SIG-M5 treated with dmso at 0.1 percent for 504 hours (cell line): ENCODE data around the gene VEZT.
"Not testable (repeated sequence)": the region's sequence is repeated elsewhere in the genome, so short reads cannot be mapped to it uniquely, and the experiment has no call there.

Experiments used
- DNase-seq: peaks from one replicate; lab custom pipeline; 2025; ENCODE audit not compliant: unreplicated experiment; lab: John Stamatoyannopoulos, UW

The VEZT gene

DNA sequence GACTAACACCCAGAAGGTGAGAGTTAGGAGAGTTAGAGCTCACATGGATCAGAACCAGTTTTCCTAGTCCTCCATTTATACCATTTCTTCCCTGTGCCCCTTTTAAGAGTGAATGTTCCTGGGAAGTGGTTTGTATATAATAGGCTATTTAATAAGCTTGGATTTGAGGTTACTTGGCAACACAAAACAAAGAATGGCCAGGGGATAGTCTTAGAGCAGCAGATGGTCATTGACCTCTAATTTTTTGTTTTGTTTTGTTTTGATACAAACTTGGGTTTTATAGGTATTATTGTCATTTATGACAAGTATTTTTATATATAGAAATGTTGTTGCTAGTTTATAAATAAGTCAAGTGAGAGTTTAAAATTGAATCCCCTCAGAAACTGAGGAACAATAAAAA, 35.8 kb downstream of the VEZT start:
- DNase-seq: no peak

DNA sequence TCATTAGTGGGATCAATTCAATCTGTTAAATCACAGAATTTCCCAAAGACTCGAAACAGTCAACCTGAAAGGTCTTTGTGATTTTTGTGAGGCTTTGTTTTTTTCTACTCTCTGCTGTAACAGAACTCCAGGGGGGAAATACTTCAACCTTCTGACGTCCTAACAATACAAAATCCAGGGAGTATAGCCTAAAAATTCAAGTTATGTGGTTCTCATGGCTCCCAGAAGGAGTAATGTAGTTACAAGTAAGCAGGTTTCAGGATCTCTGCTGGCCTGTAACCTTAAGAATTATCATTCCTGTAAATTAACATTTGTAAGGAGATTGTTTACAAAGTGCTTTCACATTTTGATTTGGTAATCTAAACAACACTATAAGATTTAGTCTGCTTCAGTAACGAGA, 39.9 kb downstream of the VEZT start:
- no peak for DNase-seq

DNA sequence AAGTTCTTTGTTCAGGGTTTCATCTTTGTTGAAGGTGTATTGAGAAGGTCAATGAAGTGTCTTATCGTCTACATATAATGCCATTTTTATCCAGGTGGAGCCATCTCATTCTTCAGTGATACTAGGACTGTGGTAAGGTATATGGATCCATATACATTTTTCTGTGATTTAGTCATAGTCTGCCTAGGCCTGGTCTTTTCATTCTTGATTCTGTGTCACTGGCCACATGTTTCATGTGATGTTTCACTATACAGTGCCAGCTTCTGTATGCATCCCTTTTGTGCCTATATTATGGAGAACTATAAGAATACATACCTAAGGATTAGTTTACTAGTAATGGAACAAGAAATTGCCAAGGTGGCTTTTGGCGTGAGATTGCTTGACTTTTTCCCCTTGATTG, 40.5 kb downstream of the VEZT start:
- DNase-seq: no peak

DNA sequence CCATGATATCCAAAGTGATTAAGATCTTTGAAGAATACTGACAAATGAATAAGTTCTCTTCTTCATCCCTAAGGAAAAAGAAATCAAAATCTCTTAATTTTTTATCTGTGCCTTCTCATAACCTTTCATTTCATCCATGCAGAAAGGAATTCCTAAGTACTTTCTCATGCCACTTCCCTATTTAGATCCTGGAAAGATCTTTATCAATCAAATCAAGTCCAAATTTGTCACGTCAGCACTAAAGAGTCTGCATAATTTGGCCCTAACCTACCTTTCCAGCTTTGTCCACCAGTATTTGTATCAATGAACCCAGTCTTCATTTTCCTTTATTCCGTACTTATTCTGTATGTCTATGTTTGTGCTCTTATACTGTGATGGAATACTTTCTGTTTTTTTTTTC, 41.2 kb downstream of the VEZT start:
- no peak for DNase-seq

DNA sequence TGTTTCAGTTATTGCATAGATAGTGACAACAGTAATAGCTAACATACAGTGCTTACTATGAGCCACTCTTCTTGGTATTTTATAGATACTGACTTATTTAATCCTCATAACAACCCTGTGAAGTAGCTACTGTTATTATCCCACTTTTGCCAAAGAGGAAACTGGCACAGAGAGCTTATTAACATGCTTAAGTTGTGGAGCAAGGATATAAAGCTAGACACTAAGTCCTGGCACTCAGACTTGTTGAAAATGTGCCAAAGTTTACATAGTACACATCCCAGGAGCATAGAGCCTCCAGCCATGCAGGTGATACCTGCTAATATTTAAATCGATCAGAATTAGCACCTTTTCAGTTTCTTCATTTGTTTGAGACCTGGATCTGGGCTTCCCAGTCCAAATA, 41.8 kb downstream of the VEZT start:
- no peak for DNase-seq

DNA sequence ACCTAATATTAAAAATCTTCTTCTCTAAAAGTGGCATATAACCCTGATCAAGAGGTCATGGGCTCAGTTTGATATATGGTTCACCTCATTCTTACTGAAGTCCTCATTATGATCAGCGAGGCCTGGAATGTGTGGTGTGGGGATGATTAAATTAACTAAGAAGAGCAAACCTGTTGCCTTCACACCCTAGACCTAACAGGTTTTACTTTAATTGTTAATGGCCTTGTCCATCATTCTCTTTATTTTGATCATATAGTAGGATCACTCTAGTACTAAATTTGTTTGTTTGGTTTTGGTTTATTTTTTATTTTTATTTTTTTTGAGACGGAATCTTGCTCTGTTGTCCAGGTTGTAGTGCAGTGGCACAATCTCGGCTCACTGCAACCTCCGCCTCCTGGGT, 43.5 kb downstream of the VEZT start:
- no peak for DNase-seq

DNA sequence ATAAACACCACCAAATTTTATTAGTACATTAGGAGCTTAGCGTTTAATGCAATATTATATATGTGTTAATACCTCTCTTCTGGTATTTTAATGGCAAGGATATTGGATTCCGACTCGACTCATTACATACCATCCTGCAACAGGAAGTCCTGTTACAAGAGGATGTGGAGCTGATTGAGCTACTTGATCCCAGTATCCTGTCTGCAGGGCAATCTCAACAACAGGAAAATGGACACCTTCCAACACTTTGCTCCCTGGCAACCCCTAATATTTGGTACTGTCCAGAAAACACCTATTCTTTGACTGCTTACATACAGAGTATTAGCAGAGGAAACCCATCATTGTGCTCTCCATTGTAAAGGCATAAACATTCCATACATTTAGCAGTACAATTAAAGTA, 45.2 kb downstream of the VEZT start:
- DNase-seq: no peak

DNA sequence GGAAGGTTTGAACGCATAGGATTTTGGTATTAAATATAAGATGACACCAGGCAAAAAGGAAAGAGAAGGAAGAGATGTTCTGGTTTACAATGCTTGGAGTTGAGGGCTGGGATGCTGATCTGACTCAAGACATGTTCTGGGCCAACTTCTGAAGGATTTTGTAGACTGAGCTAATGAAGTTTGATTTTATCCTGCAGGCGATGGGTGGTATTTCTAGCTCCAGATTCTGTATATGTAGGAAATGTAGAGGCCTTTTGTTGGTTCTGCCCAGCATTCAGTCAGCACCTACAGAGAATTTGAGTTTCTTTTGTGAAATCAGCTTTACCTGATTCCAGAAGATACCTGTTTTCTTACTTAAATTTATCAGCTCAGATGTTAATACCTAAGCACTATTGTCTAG, 48.2 kb downstream of the VEZT start:
- DNase-seq: no peak

DNA sequence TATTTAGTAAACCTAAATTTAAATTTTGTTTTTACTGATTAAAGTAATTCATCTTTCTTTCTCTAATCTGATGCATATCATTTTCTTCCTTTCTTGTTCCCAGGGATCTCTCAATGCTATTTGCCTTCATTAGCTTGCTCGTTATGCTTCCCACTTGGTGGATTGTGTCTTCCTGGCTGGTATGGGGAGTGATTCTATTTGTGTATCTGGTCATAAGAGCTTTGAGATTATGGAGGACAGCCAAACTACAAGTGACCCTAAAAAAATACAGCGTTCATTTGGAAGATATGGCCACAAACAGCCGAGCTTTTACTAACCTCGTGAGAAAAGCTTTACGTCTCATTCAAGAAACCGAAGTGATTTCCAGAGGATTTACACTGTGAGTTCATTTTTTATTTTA, 48.6 kb downstream of the VEZT start:
- no peak for DNase-seq

DNA sequence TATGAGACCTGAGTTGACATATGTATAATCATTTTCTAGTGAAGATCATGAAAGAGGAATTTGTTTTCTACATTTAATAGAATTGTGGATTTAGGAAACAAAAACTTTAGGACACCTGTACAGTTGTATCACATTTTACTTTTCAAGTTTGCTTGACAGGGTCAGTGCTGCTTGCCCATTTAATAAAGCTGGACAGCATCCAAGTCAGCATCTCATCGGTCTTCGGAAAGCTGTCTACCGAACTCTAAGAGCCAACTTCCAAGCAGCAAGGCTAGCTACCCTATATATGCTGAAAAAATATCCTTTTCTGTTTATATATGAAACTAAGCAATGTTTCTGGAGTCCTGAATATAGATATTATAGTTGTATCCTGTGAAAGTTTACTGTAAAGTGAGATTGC, 52.3 kb downstream of the VEZT start:
- DNase-seq: no peak

DNA sequence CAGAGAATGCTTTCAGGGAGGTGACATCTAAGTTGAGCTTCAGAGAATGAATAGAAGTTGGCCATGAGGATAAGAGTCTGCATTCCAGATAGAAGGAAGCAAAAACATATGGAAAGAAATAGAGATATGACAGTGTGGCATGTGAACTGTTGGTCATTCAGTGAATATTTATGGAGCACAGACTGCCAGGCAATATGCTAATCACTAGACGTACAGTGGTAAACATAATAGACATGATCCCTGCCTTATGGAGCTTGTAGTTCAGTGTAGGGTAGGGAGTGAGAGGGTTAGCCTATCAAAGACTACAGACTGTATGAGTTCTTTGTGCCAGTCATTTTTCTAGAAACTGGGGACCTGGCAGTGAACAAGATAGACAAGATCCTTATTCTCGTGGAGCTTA, 53.9 kb downstream of the VEZT start:
- no peak for DNase-seq

DNA sequence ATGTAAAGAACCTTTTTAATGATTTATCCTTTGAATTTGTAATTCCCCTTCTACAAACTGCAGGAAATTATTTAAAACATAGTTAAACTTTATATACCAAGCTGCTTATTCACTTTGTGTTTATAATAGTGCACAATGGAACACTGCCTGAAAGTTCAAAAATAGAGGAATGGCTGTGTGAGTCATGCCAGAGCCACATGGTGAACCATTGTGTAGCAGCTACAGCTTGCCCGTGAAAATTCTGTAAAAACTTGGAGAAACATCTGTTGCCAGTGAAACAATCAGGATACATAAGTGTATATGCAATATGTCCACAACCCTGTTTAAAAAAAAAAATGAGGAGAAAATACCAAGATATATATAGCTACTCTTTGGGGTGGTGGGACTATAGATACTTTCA, 59.5 kb downstream of the VEZT start:
- DNase-seq: no peak

DNA sequence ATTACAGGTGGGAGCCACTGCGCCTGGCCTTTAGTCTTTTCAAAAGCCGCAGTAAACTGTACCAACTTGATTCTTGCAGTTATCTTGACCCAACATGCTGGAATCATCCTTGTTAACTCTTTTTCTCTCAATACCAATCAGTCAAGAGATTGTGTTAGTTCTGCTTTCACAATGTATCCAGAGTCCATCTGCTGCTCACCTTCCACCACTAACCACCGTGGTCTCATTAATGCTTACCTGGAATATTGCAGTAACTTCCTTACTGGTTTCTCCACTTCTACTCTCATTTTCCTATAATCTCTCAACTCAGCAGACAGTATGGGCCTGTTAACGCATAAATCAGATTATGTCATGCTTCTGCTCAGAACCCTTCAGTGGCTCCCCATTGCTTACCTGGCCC, 62.2 kb downstream of the VEZT start:
- no peak for DNase-seq

DNA sequence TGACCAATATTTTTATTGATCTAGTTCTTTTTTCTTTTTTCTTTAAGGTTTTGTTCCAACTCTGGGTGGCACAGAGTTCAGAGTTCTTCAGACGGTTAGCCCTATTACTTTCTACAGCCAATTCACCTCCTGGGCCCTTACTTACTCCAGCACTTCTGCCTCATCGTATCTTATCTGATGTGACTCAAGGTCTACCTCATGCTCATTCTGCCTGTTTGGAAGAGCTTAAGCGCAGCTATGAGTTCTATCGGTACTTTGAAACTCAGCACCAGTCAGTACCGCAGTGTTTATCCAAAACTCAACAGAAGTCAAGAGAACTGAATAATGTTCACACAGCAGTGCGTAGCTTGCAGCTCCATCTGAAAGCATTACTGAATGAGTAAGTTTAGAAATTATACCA, 64.7 kb downstream of the VEZT start:
- DNase-seq: no peak

DNA sequence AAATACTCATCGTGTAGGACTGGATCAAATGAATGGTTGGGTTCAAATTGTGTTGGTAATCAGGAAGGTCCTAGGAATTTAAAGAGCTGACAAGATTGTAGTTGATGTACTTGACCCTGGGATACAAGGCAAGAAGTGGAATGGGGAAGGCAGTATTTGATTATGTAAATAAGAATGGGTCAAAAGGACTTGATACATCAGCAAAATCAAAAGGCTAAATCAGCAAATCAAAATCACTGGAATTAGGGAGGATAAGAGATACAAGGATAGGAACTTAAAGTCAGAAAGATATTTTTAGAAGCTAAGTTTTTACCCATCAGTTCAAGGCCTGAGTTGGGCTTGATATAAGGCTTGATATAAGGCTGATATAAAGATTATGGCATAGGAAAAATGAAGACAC, 65.8 kb downstream of the VEZT start:
- no peak for DNase-seq

DNA sequence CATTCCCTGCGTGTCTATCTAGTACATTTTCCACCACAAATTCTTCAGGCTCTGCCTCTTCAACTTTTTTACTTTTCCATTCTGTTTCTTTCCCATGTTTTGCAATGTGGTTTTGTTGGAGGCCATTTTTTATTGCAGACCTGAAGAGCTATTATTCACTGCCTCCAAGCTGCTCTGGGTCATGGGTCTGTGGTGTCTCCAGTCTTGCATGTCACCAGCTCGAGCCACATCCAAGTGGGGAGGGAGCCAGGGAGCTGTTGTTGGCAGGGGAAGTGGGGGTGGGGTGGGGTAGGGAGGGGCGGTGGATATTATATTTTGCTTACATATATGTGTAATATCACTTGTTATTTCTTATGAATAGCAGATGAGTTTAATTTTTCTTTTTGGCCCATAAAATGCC, 69.1 kb downstream of the VEZT start:
- DNase-seq: no peak

DNA sequence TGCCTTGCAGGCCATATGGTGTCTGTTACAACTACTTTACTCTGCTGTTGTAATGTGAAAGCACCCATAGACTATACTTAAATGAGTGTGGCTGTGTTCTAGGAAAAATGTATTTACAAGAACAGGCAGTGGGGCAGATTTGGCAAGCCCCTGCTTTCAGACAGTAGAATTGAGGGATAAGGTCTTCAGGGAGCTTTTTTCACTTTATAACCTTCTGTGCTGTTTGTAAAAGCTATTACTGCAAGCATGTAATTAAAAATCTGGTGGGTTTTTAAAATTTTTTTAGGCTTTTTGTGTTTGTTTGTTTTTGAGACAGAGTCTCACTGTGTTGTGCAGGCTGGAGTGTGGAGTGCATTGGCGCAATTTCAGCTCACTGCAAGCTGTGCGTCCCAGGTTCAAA, 73.9 kb downstream of the VEZT start:
- DNase-seq: no peak

DNA sequence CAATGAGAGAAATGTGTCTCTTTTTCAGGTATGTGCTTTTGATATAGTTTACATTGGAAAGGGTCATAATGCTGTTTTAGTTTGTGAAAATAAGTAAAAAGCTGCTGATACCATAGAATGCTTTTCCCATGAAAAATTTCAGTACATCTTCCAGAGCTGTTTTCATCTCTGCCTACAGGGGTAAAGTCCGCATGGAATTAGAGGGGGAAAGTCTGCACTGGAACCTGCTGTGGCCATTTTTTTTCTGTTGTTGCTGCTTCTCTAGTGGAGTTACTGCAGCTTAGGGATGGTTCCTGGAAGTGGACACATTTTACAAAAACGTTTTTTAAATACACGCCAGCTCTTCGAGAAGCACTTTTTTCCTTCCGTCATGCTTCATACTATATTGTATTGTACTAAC, 81.3 kb downstream of the VEZT start:
- DNase-seq: no peak

DNA sequence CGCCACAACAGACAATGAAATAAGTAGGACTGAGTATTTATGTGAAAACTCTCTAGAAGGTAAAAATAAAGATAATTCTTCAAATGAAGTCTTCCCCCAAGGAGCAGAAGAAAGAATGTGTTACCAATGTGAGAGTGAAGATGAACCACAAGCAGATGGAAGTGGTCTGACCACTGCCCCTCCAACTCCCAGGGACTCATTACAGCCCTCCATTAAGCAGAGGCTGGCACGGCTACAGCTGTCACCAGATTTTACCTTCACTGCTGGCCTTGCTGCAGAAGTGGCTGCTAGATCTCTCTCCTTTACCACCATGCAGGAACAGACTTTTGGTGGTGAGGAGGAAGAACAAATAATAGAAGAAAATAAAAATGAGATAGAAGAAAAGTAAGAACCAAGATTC, 82.7 kb downstream of the VEZT start:
- DNase-seq: no peak

DNA sequence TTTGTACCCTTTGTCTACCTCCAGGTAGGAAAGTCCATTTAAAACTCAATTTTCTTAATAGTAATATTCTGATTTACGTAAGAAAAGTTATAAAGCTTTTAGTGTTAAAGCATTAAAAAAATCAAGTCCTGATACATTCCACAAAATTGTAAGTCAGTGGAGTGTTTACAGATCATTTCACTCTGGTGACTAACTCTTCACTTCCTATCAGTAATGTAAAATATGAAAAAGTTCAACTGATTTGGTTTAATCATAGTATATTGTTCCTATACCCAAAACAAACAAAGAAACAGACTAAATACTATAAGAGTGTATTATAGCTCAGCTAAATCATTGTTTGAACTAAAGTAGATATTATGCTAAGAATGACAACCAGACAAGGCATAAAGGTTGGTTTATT, 85.9 kb downstream of the VEZT start:
- DNase-seq: no peak

DNA sequence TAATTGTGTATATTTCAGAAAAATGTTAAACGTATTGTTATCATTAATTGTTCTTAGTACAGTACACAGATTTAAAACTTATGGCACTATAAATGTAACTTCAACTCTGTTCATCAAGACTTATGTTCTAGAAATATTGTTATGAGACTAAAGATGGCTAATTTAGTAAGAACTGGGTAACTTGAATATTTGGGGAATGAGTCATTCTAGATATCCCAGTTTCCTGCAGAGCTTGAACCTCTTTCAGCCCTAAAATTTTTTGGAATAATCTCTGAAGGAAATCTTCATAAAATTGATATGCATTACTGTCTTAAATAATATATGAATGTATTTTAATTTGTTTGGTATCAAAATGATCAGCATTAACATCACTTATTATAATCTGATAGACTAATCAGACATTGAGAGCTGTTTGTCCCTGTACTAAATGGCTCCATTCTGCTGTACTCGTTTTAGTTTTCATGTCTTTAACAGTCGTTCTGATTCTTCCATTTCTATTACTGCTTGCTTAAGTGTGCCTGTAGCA, 87.1 kb downstream of the VEZT start:
- DNase-seq: no peak

DNA sequence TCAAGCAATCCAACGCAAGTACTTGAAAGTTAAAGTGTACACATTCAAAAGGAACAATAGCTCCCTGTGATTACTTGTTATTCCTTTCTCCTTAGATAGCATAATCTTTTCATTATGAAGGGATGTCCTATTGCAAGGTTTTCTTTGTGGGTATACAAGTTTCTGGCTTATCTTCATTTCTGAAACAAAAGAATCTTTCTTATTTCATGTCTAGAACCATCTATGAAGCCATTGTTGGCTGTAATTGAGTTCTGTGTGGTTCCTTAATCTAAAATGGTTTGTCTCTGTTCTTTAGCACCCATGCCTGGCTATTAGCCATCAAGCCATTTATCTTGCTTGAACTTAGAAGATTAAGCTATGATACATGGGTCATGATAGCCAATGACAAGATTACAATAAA, 95.0 kb downstream of the VEZT start:
- no peak for DNase-seq

DNA sequence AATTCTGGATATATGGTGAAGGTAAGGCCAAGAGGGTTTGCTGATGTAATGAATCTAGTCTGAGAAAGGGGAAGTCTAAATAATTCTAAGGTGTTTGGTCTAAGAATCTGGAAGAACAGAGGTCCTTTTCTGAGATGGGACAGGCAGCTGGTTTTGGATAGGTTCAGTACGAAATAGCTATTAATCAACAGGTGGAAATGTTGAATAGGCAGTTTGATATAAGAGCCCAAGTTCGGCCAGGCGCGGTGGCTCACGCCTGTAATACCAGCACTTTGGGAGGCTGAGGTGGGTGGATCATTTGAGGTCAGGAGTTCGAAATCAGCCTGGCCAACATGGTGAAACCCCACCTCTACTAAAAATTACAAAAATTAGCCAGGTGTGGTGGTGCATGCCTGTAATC, 97.1 kb downstream of the VEZT start:
- DNase-seq: not testable (repeated sequence)

DNA sequence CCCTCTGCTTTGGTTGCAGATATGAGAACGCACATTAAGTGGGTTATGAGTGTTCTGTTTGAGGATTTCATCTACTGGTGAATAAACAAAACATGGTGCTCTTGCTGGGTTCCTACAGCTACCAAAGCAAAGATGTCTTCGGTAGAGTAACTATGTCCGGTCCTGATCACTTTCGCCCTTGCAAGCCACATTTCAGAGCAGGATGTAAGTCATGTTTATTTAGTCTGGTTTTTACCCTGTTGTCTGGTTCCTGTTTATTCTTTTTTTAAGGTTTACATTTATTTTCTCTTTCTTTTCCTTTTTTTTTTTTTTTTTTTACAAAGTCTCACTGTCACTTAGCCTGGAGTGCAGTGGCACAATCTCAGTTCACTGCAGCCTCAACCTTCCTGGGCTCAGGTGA, 99.2 kb downstream of the VEZT start:
- no peak for DNase-seq
